Measurements from ENCODE around the gene UVRAG.

The UVRAG gene

GRCh38 chr11:76167590-76167989 lies 352.6 kb downstream of the UVRAG start:
- DNase-seq (ENCODE audit: low read depth): no peak

DNA sequence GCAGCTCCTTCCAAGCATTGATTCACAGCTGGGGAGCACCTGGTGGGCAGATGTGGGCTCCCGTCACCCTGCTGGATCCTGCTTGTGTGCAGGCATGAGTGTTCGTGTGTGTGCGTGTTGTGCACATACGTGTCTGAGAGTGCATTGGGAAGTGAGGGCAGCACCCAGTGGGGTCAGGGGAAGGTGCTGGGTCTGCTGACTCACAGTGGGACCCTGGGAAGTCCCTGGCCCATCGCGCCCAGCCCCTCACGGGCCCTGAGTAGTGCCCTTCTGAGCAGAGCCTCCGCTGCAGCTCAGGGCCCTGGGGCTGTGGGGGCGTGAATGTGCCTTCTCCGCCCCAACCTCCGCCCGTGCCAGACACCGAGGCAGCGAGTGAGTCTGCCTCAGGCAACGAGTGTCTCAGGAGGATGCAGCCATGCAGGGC lies 354.5 kb downstream of the UVRAG start:
- DNase-seq (ENCODE audit: low read depth): no peak

GRCh38 chr11:76170468-76170867 lies 355.5 kb downstream of the UVRAG start:
- DNase-seq (ENCODE audit: low read depth): no peak

DNA sequence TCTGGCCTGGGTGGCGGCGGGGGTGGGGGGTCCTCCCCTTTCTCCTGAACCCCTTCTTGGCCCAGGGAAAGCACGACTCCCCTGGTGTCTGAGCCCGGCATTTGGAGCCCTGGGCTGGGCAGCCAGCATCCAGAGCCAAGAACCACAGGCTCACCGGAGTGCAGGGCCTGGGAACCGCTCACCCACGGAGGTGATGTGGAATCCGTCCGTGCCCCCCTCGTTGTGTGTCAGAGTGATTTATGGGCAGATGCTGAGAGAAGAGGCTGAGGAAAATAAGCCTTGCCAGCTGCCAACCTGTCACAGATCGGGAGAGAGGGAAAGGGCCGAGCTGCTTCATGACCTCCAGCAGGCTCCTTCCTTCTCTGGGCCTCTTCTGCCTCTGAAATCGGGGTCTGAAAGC lies 357.6 kb downstream of the UVRAG start:
- no peak for DNase-seq (ENCODE audit: low read depth)

DNA sequence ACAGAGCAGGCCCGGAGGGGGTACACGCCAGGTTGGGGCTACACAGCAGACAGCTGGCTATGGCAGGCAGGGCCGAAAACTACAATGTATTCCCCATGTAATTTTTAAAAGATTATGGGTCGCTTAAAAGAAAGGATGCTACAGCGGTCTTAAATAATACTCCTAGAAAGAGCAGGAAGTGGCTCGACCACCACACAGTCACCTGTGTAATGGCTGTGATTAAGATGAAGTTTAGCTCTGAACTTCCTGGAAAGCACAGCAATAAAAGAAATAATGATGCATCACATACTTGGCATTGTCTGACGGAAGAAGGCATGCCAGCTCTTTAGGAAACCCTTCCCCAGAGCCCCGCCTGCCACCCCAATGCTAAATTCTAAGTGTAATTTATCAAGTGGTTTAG lies 358.7 kb downstream of the UVRAG start:
- no peak for DNase-seq (ENCODE audit: low read depth)

GRCh38 chr11:76174330-76174729 lies 359.3 kb downstream of the UVRAG start:
- no peak for DNase-seq (ENCODE audit: low read depth)

GRCh38 chr11:76175783-76176182 lies 360.8 kb downstream of the UVRAG start:
- DNase-seq (ENCODE audit: low read depth): no peak

DNA sequence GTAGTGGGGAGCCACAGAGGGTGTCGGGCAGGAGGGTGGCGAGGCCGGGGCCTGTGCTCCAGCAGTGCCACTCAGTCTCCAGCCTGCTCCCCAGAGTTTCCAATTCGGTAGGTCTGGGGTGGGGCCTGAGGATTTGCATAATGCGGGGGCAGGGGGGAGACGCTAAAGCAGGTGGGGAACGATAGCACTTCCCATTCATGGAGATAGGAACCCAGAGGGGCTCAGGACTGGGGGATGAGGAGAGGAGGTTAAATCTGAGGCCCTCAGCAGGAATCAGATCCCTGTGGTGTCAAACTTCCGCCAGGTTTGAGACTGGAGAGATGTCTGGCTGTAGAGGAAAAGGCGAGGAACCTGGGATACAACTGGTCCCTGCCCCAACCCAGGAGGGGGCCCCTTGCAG lies 361.5 kb downstream of the UVRAG start:
- no peak for DNase-seq (ENCODE audit: low read depth)

DNA sequence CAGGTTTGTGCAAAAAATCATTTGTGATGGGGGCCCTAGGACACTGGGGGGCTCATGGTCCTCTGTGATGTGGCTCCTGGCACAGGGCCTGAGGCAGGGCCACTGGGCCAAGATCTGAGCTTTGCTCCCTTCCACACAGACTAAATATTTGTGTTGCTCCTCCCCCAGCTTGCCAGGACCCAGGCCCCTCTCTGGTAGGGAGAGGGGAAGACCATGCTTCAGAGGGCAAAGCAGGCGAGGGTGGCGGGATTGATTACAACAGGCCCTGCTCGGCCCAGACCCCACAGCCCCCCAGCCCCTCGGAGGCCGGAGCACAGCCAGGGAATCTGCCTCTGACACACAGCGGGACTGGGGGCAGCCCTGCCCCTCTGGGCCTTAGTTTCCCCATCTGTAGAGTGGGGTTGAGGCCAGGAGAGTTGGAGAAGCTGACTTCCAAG lies 362.3 kb downstream of the UVRAG start:
- DNase-seq (ENCODE audit: low read depth): no peak

- no peak for DNase-seq (ENCODE audit: low read depth)
Observed at GRCh38 chr11:76179147-76179546, 364.1 kb downstream of the UVRAG start.

- no peak for DNase-seq (ENCODE audit: low read depth)
Observed at GRCh38 chr11:76181371-76181770, 366.4 kb downstream of the UVRAG start.

DNA sequence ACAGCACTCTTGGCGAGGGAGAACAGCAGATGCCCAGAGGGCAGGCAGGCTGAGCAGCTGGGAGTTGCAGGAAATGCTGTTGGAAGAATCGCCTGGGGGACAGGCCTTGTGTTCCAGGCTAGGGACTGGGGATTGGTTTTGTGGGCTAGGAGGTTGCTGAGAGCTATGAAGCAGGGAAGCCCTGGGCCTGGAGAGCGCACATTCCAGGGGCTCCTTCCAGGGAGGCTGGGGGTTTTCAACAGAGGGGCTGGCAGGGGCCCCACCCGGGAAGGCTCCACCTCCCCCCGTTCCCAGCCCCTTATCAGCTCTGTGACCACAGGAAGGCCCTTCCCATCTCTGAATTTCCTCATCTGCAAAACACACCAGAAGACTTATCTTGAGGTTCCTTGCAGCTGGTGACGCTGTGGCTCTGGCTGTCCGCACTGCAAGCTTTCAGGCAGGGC lies 369.6 kb downstream of the UVRAG start:
- no peak for DNase-seq (ENCODE audit: low read depth)

GRCh38 chr11:76185511-76185910 lies 370.5 kb downstream of the UVRAG start:
- DNase-seq (ENCODE audit: low read depth): no peak

- DNase-seq (ENCODE audit: low read depth): no peak
Observed at GRCh38 chr11:76185931-76186401, 371.0 kb downstream of the UVRAG start.

DNA sequence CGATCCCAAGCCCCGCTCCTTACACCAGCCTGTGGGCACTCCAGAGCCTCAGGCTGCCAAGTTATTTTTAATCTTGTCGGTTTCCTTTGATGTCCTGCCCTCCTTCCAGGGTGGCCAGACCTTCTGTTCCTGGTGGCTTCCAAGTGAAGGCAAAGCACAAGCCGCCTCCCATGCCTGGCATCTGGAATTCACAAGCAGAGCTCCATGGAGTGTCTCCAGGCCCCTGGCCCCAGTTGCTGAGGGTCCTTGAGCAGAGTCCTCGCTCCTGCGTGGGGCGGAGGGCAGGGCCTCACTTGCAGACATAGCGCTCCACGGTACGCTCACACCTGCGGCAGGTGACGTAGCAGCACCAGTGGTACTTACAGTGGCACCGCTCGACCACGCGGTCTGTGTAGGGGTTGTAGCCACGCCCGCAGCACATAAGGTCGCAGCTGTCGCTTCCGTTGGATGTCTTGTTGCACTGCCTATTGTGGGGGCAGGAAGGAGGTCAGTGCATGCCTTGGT lies 371.8 kb downstream of the UVRAG start:
- no peak for DNase-seq (ENCODE audit: low read depth)

DNA sequence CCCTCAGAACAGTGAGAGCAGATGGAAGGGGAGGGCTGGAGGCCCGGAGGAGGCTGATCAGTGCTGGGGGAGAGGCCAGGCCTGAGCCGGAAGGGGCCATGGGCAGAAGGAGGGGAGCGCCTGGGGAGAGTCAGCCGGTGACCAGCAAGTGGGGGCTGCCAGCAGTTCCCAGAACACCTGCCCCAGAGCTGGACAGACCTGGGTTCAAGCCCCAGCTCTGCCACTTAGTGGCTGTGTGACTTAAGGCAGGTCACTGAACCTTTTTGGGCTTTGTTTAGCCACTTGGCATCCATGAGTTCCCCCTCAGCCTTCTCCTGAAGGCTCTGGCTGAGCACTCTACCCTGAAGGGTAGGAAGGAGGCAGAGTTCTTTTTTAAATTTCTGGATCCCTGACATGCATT lies 373.9 kb downstream of the UVRAG start:
- no peak for DNase-seq (ENCODE audit: low read depth)

DNA sequence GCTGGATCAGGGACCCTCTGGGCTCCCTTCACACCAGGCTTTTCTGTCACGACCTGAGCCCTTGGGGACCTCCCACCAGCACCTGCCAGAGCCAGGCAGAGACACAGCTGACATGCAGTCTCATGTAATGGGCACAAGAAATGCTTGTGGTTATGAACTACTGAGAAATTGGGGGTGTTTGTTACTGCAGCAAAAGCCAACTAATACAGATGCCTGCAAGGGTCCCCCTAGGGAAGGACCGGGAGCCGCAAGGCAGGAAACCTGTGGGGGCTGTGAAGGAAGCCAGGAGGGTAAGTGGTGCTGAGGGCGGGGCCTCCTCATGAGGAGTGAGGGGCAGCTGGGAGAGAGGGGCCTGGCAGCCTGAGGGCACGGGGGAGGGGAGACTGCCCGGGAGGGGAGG lies 374.7 kb downstream of the UVRAG start:
- no peak for DNase-seq (ENCODE audit: low read depth)

GRCh38 chr11:76190376-76190775 lies 375.4 kb downstream of the UVRAG start:
- DNase-seq (ENCODE audit: low read depth): no peak
